ENCODE measurements around the gene WDR35.

The WDR35 gene

GRCh38 chr2:19991895-19992294, 2.0 kb upstream of the WDR35 start:
- no peak overlapping the region for H3K4me3 ChIP-seq (ENCODE audit: low read depth in 1 of 2, low read length in 1 of 2)
- H3K4me1 ChIP-seq (ENCODE audit: control insufficient read depth in 1 of 2, insufficient read depth in 1 of 2, low read depth in 1 of 2, low read length in 1 of 2): peaks cover 14% of the 10 kb centered on the region in 2 experiments
- peaks cover 55% of the 10 kb centered on the region for H3K27me3 ChIP-seq
- no peak for TF ChIP-seq CTCF (IDR thresholded peaks at IDR 0.05)
- no peak overlapping the region for H3K27ac ChIP-seq
- H3K36me3 ChIP-seq: no peaks in the 10 kb centered on the region
- no peaks in the 10 kb centered on the region for H3K9me3 ChIP-seq

- Histone ChIP-seq H3K4me1 (ENCODE audit: control insufficient read depth in 1 of 2, insufficient read depth in 1 of 2, low read depth in 1 of 2, low read length in 1 of 2) (peaks cover 14% of the 10 kb centered on the region in 2 experiments), H3K27ac (peak overlapping the region; percentile 50), H3K27me3 (peaks cover 55% of the 10 kb centered on the region), H3K36me3 (no peaks in the 10 kb centered on the region), H3K4me3 (ENCODE audit: low read depth in 1 of 2, low read length in 1 of 2) (peak overlapping the region; percentile 75 to 87), H3K9me3 (no peaks in the 10 kb centered on the region)
- no peak for TF ChIP-seq CTCF (IDR thresholded peaks at IDR 0.05)
These were observed 467 bp upstream of the WDR35 start for GRCh38 chr2:19990416-19990728.

GRCh38 chr2:19989342-19989666, 601 bp downstream of the WDR35 start:
- Histone ChIP-seq H3K4me1 (ENCODE audit: control insufficient read depth in 1 of 2, insufficient read depth in 1 of 2, low read depth in 1 of 2, low read length in 1 of 2) (peaks cover 14% of the 10 kb centered on the region in 2 experiments), H3K27me3 (peaks cover 50% of the 10 kb centered on the region), H3K27ac (peak overlapping the region; percentile 50), H3K36me3 (no peaks in the 10 kb centered on the region), H3K4me3 (ENCODE audit: low read depth in 1 of 2, low read length in 1 of 2) (peak overlapping the region; percentile 75 to 87), H3K9me3 (no peaks in the 10 kb centered on the region)
- TF ChIP-seq CTCF (IDR thresholded peaks at IDR 0.05): no peak

- Histone ChIP-seq H3K27me3 (peaks cover 43% of the 10 kb centered on the region), H3K27ac (no peak overlapping the region), H3K4me3 (ENCODE audit: low read depth in 1 of 2, low read length in 1 of 2) (no peak overlapping the region), H3K4me1 (ENCODE audit: control insufficient read depth in 1 of 2, insufficient read depth in 1 of 2, low read depth in 1 of 2, low read length in 1 of 2) (peaks cover 14% of the 10 kb centered on the region in 2 experiments), H3K36me3 (no peaks in the 10 kb centered on the region), H3K9me3 (no peaks in the 10 kb centered on the region)
- TF ChIP-seq CTCF (IDR thresholded peaks at IDR 0.05): no peak
These were observed 1.3 kb downstream of the WDR35 start for GRCh38 chr2:19988600-19988999.

- Histone ChIP-seq H3K4me1 (ENCODE audit: control insufficient read depth in 1 of 2, insufficient read depth in 1 of 2, low read depth in 1 of 2, low read length in 1 of 2) (peaks cover 14% of the 10 kb centered on the region in 2 experiments), H3K27ac (no peak overlapping the region), H3K9me3 (no peaks in the 10 kb centered on the region), H3K27me3 (peaks cover 37% of the 10 kb centered on the region), H3K4me3 (ENCODE audit: low read depth in 1 of 2, low read length in 1 of 2) (no peak overlapping the region), H3K36me3 (no peaks in the 10 kb centered on the region)
- TF ChIP-seq CTCF (IDR thresholded peaks at IDR 0.05): no peak
These were observed 2.0 kb downstream of the WDR35 start for GRCh38 chr2:19987936-19988335.

GRCh38 chr2:19982268-19982667, 7.6 kb downstream of the WDR35 start:
- TF ChIP-seq CTCF (IDR thresholded peaks at IDR 0.05): no peak
- Histone ChIP-seq H3K9me3 (no peaks in the 10 kb centered on the region), H3K4me3 (ENCODE audit: low read depth in 1 of 2, low read length in 1 of 2) (no peak overlapping the region), H3K36me3 (no peaks in the 10 kb centered on the region), H3K4me1 (ENCODE audit: control insufficient read depth in 1 of 2, insufficient read depth in 1 of 2, low read depth in 1 of 2, low read length in 1 of 2) (no peaks in the 10 kb centered on the region), H3K27ac (no peak overlapping the region), H3K27me3 (no peaks in the 10 kb centered on the region)
